GM21576 (cell line): ENCODE results near the gene TRRAP.
"Not testable (repeated sequence)": the region's sequence is repeated elsewhere in the genome, so short reads cannot be mapped to it uniquely, and the experiment has no call there.

Source experiments
- ATAC-seq: cut with Tn5 transposase; IDR thresholded peaks from one replicate; pipeline ENCODE4 v1.9.1; 2021; ENCODE audit warnings: mild to moderate bottlenecking, moderate library complexity; ENCODE audit not compliant: unreplicated experiment

TRRAP gene

DNA sequence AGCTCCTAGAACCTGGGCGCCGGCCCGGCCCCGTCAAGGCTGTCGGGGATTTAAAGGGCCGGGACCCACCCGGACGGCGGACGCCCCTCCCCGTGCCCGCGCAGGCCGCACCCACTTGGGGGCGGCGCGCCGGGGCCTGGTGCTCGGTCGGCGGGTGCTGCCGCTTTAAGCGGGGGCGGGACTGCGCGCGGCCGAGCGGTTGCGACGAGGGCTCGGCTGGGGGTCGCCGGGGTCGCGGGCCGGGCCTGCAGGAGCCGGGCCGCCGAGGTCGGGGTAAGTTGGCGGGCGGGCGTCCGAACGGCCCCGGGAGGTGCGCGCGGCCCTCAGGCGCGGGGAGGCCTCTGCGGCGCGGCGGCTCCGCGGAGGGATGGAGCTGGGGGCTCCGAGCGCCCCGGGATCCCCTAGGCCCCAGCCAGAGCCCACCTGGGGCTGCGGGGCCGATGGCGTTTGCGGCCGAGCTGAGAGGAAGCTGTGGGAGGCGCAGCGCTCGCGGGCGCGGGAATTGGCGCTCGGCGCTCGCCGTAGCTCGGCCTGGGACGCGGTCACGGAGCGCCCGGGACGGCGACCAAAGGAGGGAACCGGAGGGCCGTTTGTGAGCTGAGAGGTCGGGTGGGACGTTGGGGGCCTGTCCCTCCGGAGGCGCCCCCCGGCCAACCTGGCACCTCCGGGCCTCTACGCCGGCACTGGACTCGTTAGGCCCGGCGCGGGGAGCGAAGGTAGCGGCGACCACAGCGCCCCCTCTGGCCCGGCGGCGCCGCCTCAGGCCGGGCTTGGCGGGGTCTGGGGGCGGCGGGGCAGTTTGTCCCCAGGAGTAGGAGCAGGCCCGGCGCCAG, at the start of gene TRRAP:
Gene TRRAP, plus strand, starts transcription at position 168 of the 833 bp plus-strand sequence. CDS start 2,619 bp downstream, outside the sequence.
- peak; percentile 48 for ATAC-seq

DNA sequence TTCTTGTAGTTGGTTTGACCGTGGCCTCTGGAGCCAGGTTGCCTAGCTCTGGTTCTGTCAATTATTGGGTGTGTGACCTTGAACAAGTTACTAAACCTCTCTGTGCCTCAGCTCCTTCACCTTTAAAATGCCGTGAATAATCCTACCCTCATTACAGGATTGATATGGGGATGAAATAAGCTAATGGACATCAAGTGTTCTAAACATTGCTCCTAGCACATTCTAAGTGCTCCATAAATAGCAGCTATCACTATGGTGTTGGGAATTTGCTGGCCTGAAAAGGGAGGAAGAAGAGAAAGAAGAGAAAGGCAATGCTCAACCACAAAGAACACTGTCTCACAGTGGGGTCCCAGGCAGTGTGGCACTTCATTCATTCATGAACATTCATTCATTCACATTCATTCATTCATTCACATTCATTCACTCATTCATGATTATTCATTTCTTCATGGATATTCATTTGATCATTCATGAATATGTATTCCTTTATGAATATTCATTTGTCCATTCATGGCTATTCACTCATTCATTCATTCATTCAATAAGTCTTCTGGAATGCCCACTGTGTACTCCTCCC, 47.3 kb upstream of the TRRAP start:
- no peak for ATAC-seq

DNA sequence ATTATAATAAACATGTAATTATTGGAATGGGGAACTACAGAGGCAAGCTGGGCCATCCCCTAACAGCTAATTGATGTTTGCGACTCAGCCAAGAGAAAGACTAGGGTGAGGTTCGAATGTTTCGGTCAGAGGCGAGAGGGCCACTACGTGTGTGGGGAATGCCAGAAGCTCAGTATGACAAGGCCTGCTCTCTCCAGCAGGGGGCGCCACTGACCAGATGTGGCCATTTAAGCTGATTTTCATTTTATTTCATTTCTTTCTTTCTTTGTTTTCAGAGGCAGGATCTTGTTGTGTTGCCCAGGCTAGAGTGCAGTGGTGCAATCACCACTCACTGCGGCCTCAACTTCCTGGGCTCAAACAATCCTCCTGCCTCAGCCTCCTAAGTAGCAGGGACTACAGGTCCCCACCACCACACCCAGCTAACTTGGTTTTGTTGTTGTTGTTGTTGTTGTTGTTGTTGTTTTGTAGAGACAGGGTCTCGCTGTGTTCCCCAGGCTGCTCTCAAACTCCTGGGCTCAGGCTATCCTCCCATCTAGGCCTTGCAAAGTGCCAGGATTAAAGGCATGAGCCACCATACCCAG, 46.6 kb upstream of the TRRAP start:
- no peak for ATAC-seq

- ATAC-seq: no peak
Measured at GRCh38 chr7:98833022-98833421, 45.3 kb upstream of the TRRAP start.

DNA sequence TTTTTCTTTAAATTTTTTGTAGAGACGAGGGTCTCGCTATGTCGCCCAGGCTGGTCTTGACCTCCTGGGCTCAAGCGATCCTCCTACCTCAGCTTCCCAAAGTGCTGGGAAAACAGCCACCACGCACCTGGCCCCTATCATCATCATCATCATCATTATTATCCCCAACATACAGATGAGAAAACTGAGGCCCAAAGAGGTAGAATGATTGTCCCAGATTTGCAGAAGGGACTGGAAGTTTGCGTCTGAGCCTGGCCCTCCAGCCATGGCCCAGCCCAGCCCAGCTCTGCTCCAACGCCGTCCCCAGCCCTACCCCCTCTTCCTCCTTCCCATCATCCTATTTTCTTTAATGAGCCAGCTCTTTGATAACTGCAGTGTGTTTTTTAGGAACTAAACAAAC, 43.4 kb upstream of the TRRAP start:
- ATAC-seq: no peak

- ATAC-seq: no peak
Measured at GRCh38 chr7:98836811-98837629, 41.3 kb upstream of the TRRAP start.

DNA sequence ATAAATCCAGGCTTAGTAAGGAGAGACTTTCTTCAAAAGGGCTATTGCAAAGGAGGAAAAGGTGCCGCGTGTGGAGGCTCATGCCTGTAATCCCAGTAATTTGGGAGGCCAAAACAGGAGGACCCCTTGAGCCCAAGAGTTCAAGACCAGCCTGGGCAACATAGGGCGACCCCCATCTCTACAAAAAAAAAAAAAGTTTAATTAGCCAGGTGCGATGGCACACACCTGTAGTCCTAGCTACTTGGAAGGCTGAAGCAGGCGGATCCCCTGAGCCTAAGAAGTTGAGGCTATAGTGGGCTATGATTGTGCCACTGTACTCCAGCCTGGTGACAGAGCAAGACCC, 40.7 kb upstream of the TRRAP start:
- ATAC-seq: no peak

GRCh38 chr7:98840096-98840495, 38.2 kb upstream of the TRRAP start:
- ATAC-seq: no peak

GRCh38 chr7:98840722-98841121, 37.6 kb upstream of the TRRAP start:
- ATAC-seq: no peak

DNA sequence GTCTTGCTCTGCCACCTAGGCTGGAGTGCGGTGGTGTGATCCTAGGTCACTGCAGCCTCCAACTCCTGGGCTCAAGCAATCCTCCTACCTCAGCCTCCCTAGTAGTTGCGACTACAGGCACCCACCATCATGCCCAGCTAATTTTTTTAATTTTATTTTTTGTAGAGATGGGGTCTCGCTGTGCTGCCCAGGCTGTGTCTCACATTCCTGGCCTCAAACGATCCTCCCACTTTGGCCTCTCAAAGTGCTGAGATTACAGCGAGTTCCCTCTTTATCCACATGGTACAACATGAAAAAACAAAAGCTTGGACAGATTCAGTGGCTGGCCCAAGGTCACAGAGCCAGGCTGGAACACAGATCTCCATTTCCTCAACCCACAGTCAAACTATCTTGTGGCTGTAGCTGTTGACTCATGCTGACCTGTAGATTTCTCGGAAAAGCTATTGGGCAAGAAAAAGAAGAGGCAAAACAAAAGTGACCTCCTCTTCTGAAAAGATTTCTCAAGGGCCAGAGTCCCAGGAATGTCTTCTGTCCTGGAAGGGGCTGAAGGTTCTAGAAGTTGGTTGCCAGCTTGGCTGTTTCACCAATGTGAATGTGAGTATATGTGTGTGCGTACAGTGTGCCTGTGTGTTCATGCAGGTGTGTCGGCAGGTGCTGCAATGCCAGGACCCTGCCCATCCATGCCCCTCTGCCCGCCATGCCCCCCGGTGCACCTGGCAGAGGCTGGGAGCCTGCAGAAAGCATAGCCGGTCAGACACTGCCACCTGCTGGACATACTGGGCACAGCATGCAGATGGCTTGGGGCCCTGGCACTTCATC, 36.9 kb upstream of the TRRAP start:
- ATAC-seq: no peak

DNA sequence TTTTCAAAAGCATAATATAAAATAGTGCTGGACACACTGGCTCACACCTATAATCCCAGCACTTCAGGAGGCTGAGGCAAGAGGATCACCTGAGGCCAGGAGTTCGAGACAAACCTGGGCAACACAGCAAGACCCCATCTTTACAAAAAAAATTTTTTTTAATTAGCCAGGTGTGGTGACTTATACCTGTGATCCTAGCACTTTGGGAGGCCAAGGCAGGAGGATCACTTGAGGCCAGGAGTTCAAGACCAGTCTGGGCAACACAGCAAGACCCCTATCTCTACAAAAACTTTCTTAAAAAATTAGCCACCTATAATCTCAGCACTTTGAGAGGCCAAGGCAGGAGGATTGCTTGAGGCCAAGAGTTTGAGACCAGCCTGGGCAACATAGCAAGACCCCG, 35.8 kb upstream of the TRRAP start:
- ATAC-seq: not testable (repeated sequence)

- no peak for ATAC-seq
Measured at GRCh38 chr7:98848918-98849317, 29.4 kb upstream of the TRRAP start.

DNA sequence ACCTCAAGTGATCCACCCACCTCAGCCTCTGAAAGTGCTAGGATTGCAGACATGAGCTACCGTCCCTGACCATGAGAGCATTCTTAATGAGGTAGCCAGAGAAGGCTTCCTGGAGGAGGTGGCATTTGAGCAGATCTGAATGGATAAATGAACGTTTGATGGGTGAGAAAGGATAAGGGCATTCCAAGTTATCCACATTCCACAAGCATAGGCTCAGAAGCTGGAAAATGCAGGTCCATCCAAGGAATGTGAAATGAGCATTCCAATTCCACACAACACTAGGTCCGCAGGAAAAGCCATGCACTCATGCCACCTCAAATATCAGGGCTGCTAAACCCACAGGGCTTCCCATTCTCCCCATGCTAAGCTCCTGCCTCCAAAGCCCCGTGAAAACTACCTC, 25.5 kb upstream of the TRRAP start:
- ATAC-seq: no peak

GRCh38 chr7:98855610-98856422, 22.5 kb upstream of the TRRAP start:
- no peak for ATAC-seq

DNA sequence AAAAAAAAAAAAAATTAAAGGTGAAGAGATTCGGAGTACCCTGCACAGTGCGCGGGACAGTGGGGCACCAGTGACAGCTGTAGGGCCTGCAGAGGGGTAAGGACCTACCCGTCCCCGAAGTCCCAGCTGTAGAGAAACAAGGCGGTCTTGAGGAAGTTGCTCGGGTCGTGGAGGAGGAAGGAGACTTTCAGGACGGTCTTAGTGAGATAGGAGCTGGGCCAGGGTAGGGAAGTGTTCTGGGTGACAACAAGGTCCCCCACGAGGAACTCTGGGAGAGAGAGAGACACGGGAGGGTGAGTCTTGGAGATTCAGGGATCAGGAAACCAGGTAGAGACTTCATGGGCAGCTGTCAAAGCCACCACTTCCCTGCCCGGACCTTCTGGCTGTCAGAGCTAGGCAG, 18.3 kb upstream of the TRRAP start:
- no peak for ATAC-seq

DNA sequence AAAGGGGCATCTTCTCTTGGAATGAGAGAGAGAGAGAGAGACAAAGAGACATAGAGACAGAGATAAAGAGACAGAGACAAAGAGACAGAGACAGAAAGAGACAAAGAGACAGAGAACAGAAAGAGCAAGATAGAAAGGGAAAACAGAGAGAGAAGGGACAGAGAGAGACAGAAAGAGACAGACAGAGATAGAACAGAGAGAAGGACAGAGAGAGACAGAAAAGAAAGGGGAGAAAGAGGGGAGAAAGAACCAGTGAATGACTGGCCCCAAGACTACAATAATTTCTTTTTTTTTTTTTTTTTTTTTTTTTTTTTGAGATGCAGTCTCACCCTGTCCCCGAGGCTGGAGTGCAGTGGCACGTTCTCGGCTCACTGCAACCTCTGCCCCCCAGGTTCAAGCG, 16.1 kb upstream of the TRRAP start:
- no peak for ATAC-seq

GRCh38 chr7:98862716-98863420, 15.5 kb upstream of the TRRAP start:
- no peak for ATAC-seq

- ATAC-seq: no peak
Measured at GRCh38 chr7:98863601-98864000, 14.7 kb upstream of the TRRAP start.
